ENCODE results near the gene FAM151B.

GRCh38 chr5:80487444-80487828 is 464 bp upstream of the FAM151B start:
- TF ChIP-seq CTCF (IDR thresholded peaks at IDR 0.05) (no peak), EZH2 (IDR thresholded peaks at IDR 0.05; ENCODE audit: borderline replicate concordance, insufficient read depth, low read depth, low read length, poor library complexity, severe bottlenecking) (no peak)
